Natural killer cell (primary cell): Measurements from ENCODE around the gene ATP12A. TPM values are rescaled to one million over a fixed set of nuclear protein-coding genes. Genes with fewer than 3 reads are reported as not detected.

ENCODE experiments used
- ATAC-seq, 3 donors: fragments of 150-1000 bp in 2 of 3; fragments of 200-7000 bp in 1 of 3; cut with Tn5 transposase; 1 replicate in 1 of 3; 2 replicates in 2 of 3; pipeline ENCODE4 v1.10.0; 2021; ENCODE audit warnings: mild to moderate bottlenecking in 2 of 3, moderate library complexity in 2 of 3
- DNase-seq, 2 donors: peaks; one replicate each; pipeline versions ENCODE4 v3.0.0 to v3.0.0-alpha.2; 2013 to 2021; ENCODE audit warnings: mixed read lengths in 1 of 2
- H3K27ac ChIP-seq: one replicate; pipeline ENCODE4 v1.5.1; 2013; ENCODE audit warnings: mild to moderate bottlenecking, low read length
- H3K27me3 ChIP-seq: one replicate; pipeline ENCODE4 v1.6.1; 2013; ENCODE audit warnings: low read length; ENCODE audit not compliant: control insufficient read depth, insufficient read depth
- H3K36me3 ChIP-seq: one replicate; pipeline ENCODE4 v1.6.1; 2013; ENCODE audit warnings: low read length; ENCODE audit not compliant: control insufficient read depth, insufficient read depth
- H3K4me1 ChIP-seq: one replicate; pipeline ENCODE4 v1.6.1; 2013; ENCODE audit warnings: low read length; ENCODE audit not compliant: control insufficient read depth, insufficient read depth
- H3K4me3 ChIP-seq: one replicate; pipeline ENCODE4 v1.5.1; 2013; ENCODE audit warnings: low read length
- H3K9me3 ChIP-seq: one replicate; pipeline ENCODE4 v1.6.1; 2013; ENCODE audit warnings: low read length; ENCODE audit not compliant: control insufficient read depth, insufficient read depth
- H3K27ac Mint-ChIP-seq, 2 donors: one replicate each; pipeline ENCODE4 v1.8.0; 2022; ENCODE audit warnings: mild to moderate bottlenecking in 2 of 2, mixed read lengths in 2 of 2, moderate library complexity in 1 of 2
- H3K27me3 Mint-ChIP-seq, 2 donors: one replicate each; pipeline ENCODE4 v1.8.0; 2022; ENCODE audit warnings: low read depth in 2 of 2, mixed read lengths in 2 of 2
- H3K36me3 Mint-ChIP-seq: one replicate; pipeline ENCODE4 v1.8.0; 2022; ENCODE audit warnings: mixed read lengths
- H3K4me1 Mint-ChIP-seq, 2 donors: one replicate each; pipeline ENCODE4 v1.8.0; 2022; ENCODE audit warnings: mixed read lengths in 2 of 2
- H3K4me3 Mint-ChIP-seq: one replicate; pipeline ENCODE4 v1.8.0; 2022; ENCODE audit warnings: mild to moderate bottlenecking, moderate library complexity, mixed read lengths
- H3K9me3 Mint-ChIP-seq, 2 donors: one replicate each; pipeline ENCODE4 v1.8.0; 2022; ENCODE audit warnings: mixed read lengths in 2 of 2
- WGBS: methylation state at CpG from one replicate; pipeline ENCODE4 v1.1.7; 2013; ENCODE audit warnings: missing lambda C conversion rate; ENCODE audit not compliant: insufficient coverage; 5-methylcytosine and 5-hydroxymethylcytosine counted together
- intact Hi-C: fragments of 100-400 bp; cut with micrococcal nuclease; formaldehyde crosslinking; loops from one replicate; pipeline ENCODE4 v1.14.2; 2022
- total RNA-seq, 4 donors: library from RNA; stranded (reverse); fragments of 120-200 nt in 1 of 4; gene quantifications; one replicate each; pipeline versions ENCODE4 v1.2.3 to v1.2.4, GENCODE V29; 2013 to 2022
- TF ChIP-seq, protein P1 (sequence below): fragments of 200-600 bp; IDR thresholded peaks from one replicate; pipeline ENCODE4 v1.8.0; 2022; ENCODE audit warnings: antibody characterized with exemption

The ATP12A gene
- total RNA-seq, 3 donors from 2014 or later (not counting 1 experiment from before 2014, with no cell fraction given) = not detected

DNA sequence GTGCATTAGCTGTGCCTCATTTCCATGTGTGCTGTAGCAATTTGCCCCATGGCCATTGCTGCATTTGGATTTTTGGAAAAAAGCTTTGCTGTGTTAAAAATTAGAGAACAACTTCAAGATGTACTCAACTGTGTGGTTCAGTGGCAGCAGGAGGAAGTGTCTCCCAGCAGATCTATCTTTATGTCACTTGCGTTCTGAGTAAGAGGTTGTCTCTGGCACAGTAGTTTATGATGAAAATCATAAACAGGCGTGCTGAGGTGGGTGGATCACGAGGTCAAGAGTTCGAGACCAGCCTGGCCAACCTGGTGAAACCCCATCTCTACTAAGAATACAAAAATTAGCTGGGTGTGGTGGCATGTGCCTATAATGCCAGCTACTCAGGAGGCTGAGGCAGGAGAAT, 54.7 kb downstream of the ATP12A start:
- TF ChIP-seq, protein P1, sequence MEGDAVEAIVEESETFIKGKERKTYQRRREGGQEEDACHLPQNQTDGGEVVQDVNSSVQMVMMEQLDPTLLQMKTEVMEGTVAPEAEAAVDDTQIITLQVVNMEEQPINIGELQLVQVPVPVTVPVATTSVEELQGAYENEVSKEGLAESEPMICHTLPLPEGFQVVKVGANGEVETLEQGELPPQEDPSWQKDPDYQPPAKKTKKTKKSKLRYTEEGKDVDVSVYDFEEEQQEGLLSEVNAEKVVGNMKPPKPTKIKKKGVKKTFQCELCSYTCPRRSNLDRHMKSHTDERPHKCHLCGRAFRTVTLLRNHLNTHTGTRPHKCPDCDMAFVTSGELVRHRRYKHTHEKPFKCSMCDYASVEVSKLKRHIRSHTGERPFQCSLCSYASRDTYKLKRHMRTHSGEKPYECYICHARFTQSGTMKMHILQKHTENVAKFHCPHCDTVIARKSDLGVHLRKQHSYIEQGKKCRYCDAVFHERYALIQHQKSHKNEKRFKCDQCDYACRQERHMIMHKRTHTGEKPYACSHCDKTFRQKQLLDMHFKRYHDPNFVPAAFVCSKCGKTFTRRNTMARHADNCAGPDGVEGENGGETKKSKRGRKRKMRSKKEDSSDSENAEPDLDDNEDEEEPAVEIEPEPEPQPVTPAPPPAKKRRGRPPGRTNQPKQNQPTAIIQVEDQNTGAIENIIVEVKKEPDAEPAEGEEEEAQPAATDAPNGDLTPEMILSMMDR = no peak
- WGBS = 20% methylated on average over 2 of the region's 4 CpGs
- no peaks in the 10 kb centered on the region for H3K9me3 ChIP-seq
- Mint-ChIP-seq H3K4me1 (no peaks in the 10 kb centered on the region), H3K4me3 (no peak overlapping the region), H3K27ac (no peak overlapping the region), H3K27me3 (peaks cover 0 to 2% of the 10 kb centered on the region in 2 donors), H3K9me3 (peaks cover 0 to 4% of the 10 kb centered on the region in 2 donors), H3K36me3 (no peaks in the 10 kb centered on the region)
- no peak for DNase-seq
- no peaks in the 10 kb centered on the region for H3K4me1 ChIP-seq
- intact Hi-C loops = no loop called here
- no peaks in the 10 kb centered on the region for H3K27me3 ChIP-seq
- H3K4me3 ChIP-seq = no peak overlapping the region
- no peak for ATAC-seq
- no peak overlapping the region for H3K27ac ChIP-seq
- no peaks in the 10 kb centered on the region for H3K36me3 ChIP-seq

DNA sequence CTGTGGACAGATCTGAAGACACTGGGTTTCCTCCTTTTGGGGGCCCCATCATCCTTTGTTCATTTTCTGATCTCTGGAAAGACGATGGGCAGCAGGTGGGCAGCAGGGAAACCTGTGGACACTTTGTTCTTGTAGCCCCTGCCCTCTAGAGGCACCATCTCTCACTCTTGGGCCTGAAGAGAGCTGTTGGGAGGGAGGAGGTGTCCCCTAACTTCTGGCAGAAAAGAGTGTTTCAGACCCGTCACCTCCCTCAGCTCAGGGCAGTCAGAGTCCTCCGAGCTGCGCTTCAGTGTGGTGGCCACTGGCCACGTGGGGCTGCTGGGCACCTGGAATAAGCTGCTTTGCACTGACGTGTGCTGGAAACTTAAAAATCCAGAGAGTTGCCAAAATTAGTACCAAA, 56.8 kb downstream of the ATP12A start:
- TF ChIP-seq, protein P1 = no peak
- H3K36me3 ChIP-seq = no peaks in the 10 kb centered on the region
- DNase-seq (no peak), ATAC-seq (no peak)
- Mint-ChIP-seq H3K4me1 (no peaks in the 10 kb centered on the region), H3K27ac (no peak overlapping the region), H3K4me3 (no peak overlapping the region), H3K9me3 (no peaks in the 10 kb centered on the region), H3K27me3 (no peaks in the 10 kb centered on the region), H3K36me3 (no peaks in the 10 kb centered on the region)
- H3K27me3 ChIP-seq = no peaks in the 10 kb centered on the region
- intact Hi-C loops = no loop called here
- no peaks in the 10 kb centered on the region for H3K4me1 ChIP-seq
- H3K4me3 ChIP-seq = no peak overlapping the region
- WGBS = 96% methylated on average over 6 of the region's 6 CpGs
- H3K27ac ChIP-seq = no peak overlapping the region
- no peaks in the 10 kb centered on the region for H3K9me3 ChIP-seq

DNA sequence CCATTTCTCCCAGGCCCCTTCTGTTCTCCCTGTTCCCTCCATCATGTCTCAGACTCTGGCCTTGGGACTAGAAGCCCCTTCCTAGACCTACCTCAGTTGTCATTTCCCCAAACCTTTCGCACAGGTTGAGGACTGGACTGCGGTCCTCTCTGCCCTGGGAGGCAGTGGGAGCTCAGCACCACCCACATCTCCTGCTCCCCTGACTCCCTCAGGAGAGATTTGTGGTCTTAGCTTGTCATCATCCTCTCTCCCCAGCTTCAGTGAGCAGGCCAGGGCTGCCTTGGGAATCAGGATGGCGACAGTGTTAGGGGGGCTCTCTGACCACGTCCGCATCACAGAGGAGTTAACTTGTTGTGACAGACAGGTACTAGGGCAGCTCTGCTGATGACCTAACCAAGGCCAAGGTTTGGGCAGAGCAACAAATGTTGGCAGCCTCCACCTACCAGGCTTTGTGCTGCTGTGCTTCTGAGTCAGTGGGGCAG, 58.2 kb downstream of the ATP12A start:
- H3K4me1 Mint-ChIP-seq = no peaks in the 10 kb centered on the region
- H3K9me3 Mint-ChIP-seq = no peaks in the 10 kb centered on the region
- H3K27me3 Mint-ChIP-seq = no peaks in the 10 kb centered on the region
- ATAC-seq (no peak), DNase-seq (no peak)
- Histone ChIP-seq H3K27ac (no peak overlapping the region), H3K4me1 (no peaks in the 10 kb centered on the region), H3K9me3 (no peaks in the 10 kb centered on the region), H3K27me3 (no peaks in the 10 kb centered on the region), H3K4me3 (no peak overlapping the region), H3K36me3 (no peaks in the 10 kb centered on the region)
- TF ChIP-seq, protein P1 = no peak
- intact Hi-C loops = no loop called here
- no peak overlapping the region for H3K4me3 Mint-ChIP-seq
- H3K27ac Mint-ChIP-seq = no peak overlapping the region
- H3K36me3 Mint-ChIP-seq = no peaks in the 10 kb centered on the region
- WGBS = 89% methylated on average over 5 of the region's 5 CpGs
